ENCODE measurements around the gene KCTD10. TPM values are rescaled to one million over a fixed set of nuclear protein-coding genes. Genes with fewer than 3 reads are reported as not detected.

KCTD10 gene
- polyA plus RNA-seq, 1 donor: 26.3 TPM

- WGBS (ENCODE audit: insufficient coverage, low lambda C conversion rate): no CpG with 5 or more reads among the region's 9 CpGs
Measured at GRCh38 chr12:109487181-109488050, 10.3 kb upstream of the KCTD10 start.

DNA sequence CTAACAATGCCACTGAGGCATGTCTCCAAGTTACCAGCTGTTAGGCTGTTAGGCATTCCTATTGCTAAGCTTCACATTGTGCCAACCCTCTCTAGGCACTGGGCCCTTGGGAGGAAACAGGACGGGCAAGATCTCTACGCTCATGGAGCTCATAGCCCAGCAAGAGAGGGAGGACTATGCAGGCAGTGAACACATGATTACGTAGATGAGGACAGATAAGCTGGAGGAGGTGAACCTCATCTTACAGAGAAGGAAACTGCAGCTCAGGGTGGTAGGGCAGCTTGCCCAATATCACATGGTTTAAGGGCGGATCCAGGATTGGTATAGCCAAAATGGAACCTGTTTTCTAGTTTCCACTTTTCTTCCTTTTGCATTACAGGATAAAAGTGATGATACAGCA, 8.1 kb upstream of the KCTD10 start:
- H3K36me3 ChIP-seq (ENCODE audit: control insufficient read depth, insufficient read depth, low read length): peaks cover 72% of the 10 kb centered on the region
- WGBS (ENCODE audit: insufficient coverage, low lambda C conversion rate): no CpG with 5 or more reads among the region's 4 CpGs

More at GRCh38 chr12:109487181-109488050, 10.3 kb upstream of the KCTD10 start:
- Histone ChIP-seq H3K4me1 (ENCODE audit: control insufficient read depth, insufficient read depth, low read length) (no peaks in the 10 kb centered on the region), H3K9me3 (ENCODE audit: control insufficient read depth, low read depth, low read length) (no peaks in the 10 kb centered on the region), H3K27me3 (ENCODE audit: control insufficient read depth, insufficient read depth, low read length) (no peaks in the 10 kb centered on the region), H3K4me3 (ENCODE audit: low read length) (no peak overlapping the region), H3K36me3 (ENCODE audit: control insufficient read depth, insufficient read depth, low read length) (peaks cover 88% of the 10 kb centered on the region), H3K27ac (ENCODE audit: low read length) (no peak overlapping the region)
- DNase-seq: no peak

DNA sequence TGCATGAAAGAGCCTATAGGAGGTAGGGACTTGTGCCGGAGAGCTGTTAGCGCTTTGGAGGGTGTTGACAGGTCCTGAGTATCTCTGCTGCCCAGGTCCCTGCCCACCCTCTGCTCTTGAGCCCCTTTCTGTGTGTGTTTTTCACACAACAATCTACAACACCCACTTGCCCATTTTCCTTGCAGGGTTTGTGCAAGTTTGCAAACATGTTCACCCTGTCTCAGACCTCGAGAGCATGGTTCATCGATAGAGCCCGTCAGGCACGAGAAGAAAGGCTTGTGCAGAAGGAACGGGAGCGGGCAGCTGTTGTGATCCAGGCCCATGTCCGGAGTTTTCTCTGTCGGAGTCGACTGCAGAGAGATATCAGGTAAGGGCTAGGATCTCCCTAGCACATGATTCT, 6.2 kb upstream of the KCTD10 start:
- H3K36me3 ChIP-seq (ENCODE audit: control insufficient read depth, insufficient read depth, low read length): peaks cover 53% of the 10 kb centered on the region
- no CpG with 5 or more reads among the region's 11 CpGs for WGBS (ENCODE audit: insufficient coverage, low lambda C conversion rate)
- no peak overlapping the region for H3K27ac ChIP-seq (ENCODE audit: low read length)
- no peaks in the 10 kb centered on the region for H3K4me1 ChIP-seq (ENCODE audit: control insufficient read depth, insufficient read depth, low read length)
- no peaks in the 10 kb centered on the region for H3K27me3 ChIP-seq (ENCODE audit: control insufficient read depth, insufficient read depth, low read length)
- H3K9me3 ChIP-seq (ENCODE audit: control insufficient read depth, low read depth, low read length): no peaks in the 10 kb centered on the region
- no peak for DNase-seq
- no peak overlapping the region for H3K4me3 ChIP-seq (ENCODE audit: low read length)

More for the DNA sequence above, 8.1 kb upstream of the KCTD10 start:
- Histone ChIP-seq H3K4me3 (ENCODE audit: low read length) (no peak overlapping the region), H3K9me3 (ENCODE audit: control insufficient read depth, low read depth, low read length) (no peaks in the 10 kb centered on the region), H3K27me3 (ENCODE audit: control insufficient read depth, insufficient read depth, low read length) (no peaks in the 10 kb centered on the region), H3K27ac (ENCODE audit: low read length) (no peak overlapping the region), H3K4me1 (ENCODE audit: control insufficient read depth, insufficient read depth, low read length) (no peaks in the 10 kb centered on the region)
- no peak for DNase-seq

DNA sequence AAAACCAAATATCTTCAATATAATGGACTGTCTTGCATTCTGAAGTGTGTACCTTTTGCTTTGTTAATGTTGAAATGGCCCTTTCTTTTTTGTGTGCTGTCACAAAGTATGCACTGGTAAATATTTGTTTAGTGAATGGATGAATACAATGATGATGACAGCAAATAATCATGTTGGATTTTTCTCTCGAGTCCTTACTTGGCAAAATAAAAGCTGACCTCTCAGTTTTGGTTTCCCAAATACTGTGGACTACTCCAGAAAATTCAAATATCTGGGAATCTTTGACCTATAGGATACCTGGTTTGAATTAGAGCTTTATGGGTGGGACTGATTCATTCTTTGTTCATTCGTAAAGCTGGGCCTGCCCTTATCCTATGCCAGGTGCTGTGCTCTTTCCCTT, 5.8 kb upstream of the KCTD10 start:
- peaks cover 49% of the 10 kb centered on the region for H3K36me3 ChIP-seq (ENCODE audit: control insufficient read depth, insufficient read depth, low read length)
- no peaks in the 10 kb centered on the region for H3K27me3 ChIP-seq (ENCODE audit: control insufficient read depth, insufficient read depth, low read length)
- no peaks in the 10 kb centered on the region for H3K4me1 ChIP-seq (ENCODE audit: control insufficient read depth, insufficient read depth, low read length)
- no peak for DNase-seq
- no peaks in the 10 kb centered on the region for H3K9me3 ChIP-seq (ENCODE audit: control insufficient read depth, low read depth, low read length)
- H3K4me3 ChIP-seq (ENCODE audit: low read length): no peak overlapping the region
- H3K27ac ChIP-seq (ENCODE audit: low read length): no peak overlapping the region
- WGBS (ENCODE audit: insufficient coverage, low lambda C conversion rate): no CpG with 5 or more reads among the region's 2 CpGs

DNA sequence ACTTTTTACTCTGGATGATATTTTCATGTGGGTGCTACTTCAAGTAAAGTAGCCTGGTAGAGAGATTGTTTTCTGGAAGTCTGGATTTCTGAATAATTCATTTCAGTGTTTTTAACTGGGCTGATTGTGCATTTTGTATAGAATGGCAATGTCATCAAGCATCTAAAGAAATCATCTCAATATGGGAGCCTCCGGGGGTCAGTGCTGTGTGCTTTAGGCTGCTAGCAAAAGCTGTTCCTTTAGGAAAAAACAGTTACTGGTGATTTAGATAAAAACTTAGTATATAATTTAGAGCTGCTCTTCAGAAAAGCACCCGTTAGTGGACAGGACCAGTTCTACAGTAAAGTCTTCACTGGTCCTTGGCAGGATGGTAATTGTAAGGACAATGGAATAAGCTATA, 5.4 kb upstream of the KCTD10 start:
- DNase-seq: no peak
- Histone ChIP-seq H3K27me3 (ENCODE audit: control insufficient read depth, insufficient read depth, low read length) (no peaks in the 10 kb centered on the region), H3K27ac (ENCODE audit: low read length) (no peak overlapping the region), H3K4me1 (ENCODE audit: control insufficient read depth, insufficient read depth, low read length) (no peaks in the 10 kb centered on the region), H3K9me3 (ENCODE audit: control insufficient read depth, low read depth, low read length) (no peaks in the 10 kb centered on the region), H3K4me3 (ENCODE audit: low read length) (no peak overlapping the region), H3K36me3 (ENCODE audit: control insufficient read depth, insufficient read depth, low read length) (peaks cover 45% of the 10 kb centered on the region)
- no CpG with 5 or more reads among the region's 2 CpGs for WGBS (ENCODE audit: insufficient coverage, low lambda C conversion rate)

DNA sequence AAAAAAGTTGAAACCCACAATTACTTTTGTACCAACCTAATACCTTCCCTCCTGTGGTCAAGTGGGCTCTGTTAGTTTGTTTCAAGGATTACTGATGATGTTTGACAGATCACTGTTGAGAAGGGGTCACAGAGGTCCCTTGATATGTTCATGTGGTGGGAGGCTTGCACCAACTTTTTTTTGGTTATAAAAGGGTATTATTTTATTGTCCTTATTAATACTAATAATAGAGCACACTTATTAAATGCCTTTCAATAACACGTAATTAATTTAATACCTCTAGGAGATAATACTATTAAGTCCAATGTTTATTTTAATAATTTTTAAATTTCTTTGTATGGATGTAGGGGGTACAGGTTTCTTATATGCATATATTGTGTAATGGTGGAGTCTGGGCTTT, 4.8 kb upstream of the KCTD10 start:
- H3K36me3 ChIP-seq (ENCODE audit: control insufficient read depth, insufficient read depth, low read length): peaks cover 39% of the 10 kb centered on the region
- no peak for DNase-seq
- no peaks in the 10 kb centered on the region for H3K4me1 ChIP-seq (ENCODE audit: control insufficient read depth, insufficient read depth, low read length)
- H3K27me3 ChIP-seq (ENCODE audit: control insufficient read depth, insufficient read depth, low read length): no peaks in the 10 kb centered on the region
- H3K4me3 ChIP-seq (ENCODE audit: low read length): no peak overlapping the region
- WGBS (ENCODE audit: insufficient coverage, low lambda C conversion rate): 100% methylated on average over 1 of the region's 1 CpG
- H3K27ac ChIP-seq (ENCODE audit: low read length): no peak overlapping the region
- no peaks in the 10 kb centered on the region for H3K9me3 ChIP-seq (ENCODE audit: control insufficient read depth, low read depth, low read length)

- Histone ChIP-seq H3K27me3 (ENCODE audit: control insufficient read depth, insufficient read depth, low read length) (no peaks in the 10 kb centered on the region), H3K9me3 (ENCODE audit: control insufficient read depth, low read depth, low read length) (no peaks in the 10 kb centered on the region), H3K4me1 (ENCODE audit: control insufficient read depth, insufficient read depth, low read length) (peaks cover 4% of the 10 kb centered on the region), H3K4me3 (ENCODE audit: low read length) (no peak overlapping the region), H3K36me3 (ENCODE audit: control insufficient read depth, insufficient read depth, low read length) (peaks cover 24% of the 10 kb centered on the region), H3K27ac (ENCODE audit: low read length) (no peak overlapping the region)
- DNase-seq: no peak
- no CpG with 5 or more reads among the region's 4 CpGs for WGBS (ENCODE audit: insufficient coverage, low lambda C conversion rate)
Measured at GRCh38 chr12:109480356-109480755, 3.3 kb upstream of the KCTD10 start.

DNA sequence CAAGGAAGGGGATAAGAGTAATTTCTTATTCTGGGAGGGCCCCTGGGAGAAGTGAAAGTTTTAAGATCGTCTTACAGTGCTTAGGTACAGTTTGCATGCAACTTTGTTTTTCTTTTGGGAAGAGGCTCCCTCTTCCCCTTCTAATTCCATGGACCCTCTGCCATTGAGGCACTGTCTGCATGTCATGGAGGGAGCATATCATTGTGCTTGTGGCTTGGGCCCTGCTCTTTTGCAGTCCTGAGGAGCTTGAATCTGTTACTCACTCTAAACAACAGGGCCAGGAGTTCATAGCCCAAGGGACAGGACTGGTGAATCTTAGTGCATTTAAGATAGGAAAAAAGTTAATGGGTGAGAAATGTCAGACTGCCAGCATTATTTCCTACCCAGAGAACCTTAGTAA, 2.7 kb upstream of the KCTD10 start:
- H3K4me1 ChIP-seq (ENCODE audit: control insufficient read depth, insufficient read depth, low read length): peaks cover 4% of the 10 kb centered on the region
- H3K4me3 ChIP-seq (ENCODE audit: low read length): no peak overlapping the region
- WGBS (ENCODE audit: insufficient coverage, low lambda C conversion rate): no CpG with 5 or more reads among the region's 1 CpG
- H3K36me3 ChIP-seq (ENCODE audit: control insufficient read depth, insufficient read depth, low read length): peaks cover 18% of the 10 kb centered on the region
- H3K9me3 ChIP-seq (ENCODE audit: control insufficient read depth, low read depth, low read length): no peaks in the 10 kb centered on the region
- no peak overlapping the region for H3K27ac ChIP-seq (ENCODE audit: low read length)
- DNase-seq: no peak
- H3K27me3 ChIP-seq (ENCODE audit: control insufficient read depth, insufficient read depth, low read length): no peaks in the 10 kb centered on the region

- Histone ChIP-seq H3K9me3 (ENCODE audit: control insufficient read depth, low read depth, low read length) (no peaks in the 10 kb centered on the region), H3K27ac (ENCODE audit: low read length) (peak overlapping the region; percentile 84), H3K27me3 (ENCODE audit: control insufficient read depth, insufficient read depth, low read length) (no peaks in the 10 kb centered on the region), H3K4me3 (ENCODE audit: low read length) (peak overlapping the region; percentile 88), H3K4me1 (ENCODE audit: control insufficient read depth, insufficient read depth, low read length) (peaks cover 4% of the 10 kb centered on the region), H3K36me3 (ENCODE audit: control insufficient read depth, insufficient read depth, low read length) (peaks cover 6% of the 10 kb centered on the region)
- DNase-seq: no peak
- WGBS (ENCODE audit: insufficient coverage, low lambda C conversion rate): no CpG with 5 or more reads among the region's 9 CpGs
Measured at GRCh38 chr12:109477963-109478315, 839 bp upstream of the KCTD10 start.

DNA sequence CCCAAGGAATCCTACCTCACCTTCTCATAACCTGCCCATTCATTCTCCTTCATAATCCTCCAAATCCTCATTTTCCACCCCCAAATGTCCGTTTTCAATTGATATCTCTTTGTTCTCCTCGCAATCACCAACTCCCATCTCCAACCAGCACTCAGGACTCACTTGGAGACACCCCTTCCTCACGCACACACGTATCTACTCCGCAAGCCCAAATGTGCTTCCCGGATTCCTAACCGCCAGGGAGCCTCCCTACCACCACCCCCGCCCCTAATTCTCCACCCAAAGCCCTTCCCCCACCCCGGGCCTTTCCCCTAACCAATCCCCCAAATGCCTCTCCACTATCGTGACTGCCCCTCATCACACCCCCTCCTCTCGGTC, 304 bp downstream of the KCTD10 start:
- H3K27ac ChIP-seq (ENCODE audit: low read length): peak overlapping the region; percentile 84
- WGBS (ENCODE audit: insufficient coverage, low lambda C conversion rate): 0% methylated on average over 2 of the region's 11 CpGs

More for the DNA sequence above, 304 bp downstream of the KCTD10 start:
- H3K9me3 ChIP-seq (ENCODE audit: control insufficient read depth, low read depth, low read length): no peaks in the 10 kb centered on the region
- H3K27me3 ChIP-seq (ENCODE audit: control insufficient read depth, insufficient read depth, low read length): no peaks in the 10 kb centered on the region
- H3K36me3 ChIP-seq (ENCODE audit: control insufficient read depth, insufficient read depth, low read length): peaks cover 4% of the 10 kb centered on the region
- DNase-seq: no peak
- peaks cover 4% of the 10 kb centered on the region for H3K4me1 ChIP-seq (ENCODE audit: control insufficient read depth, insufficient read depth, low read length)
- peak overlapping the region; percentile 88 for H3K4me3 ChIP-seq (ENCODE audit: low read length)
